ENCODE data around the gene BABAM2.

- TF ChIP-seq CTCF (conservative IDR thresholded peaks at IDR 0.05) (no peak), EZH2 (IDR thresholded peaks at IDR 0.05; ENCODE audit: low read depth) (no peak)
Observed at GRCh38 chr2:28240937-28241336, 350.4 kb downstream of the BABAM2 start.
